ENCODE measurements around the gene TTC9B.
"Not testable (repeated sequence)": the region's sequence is repeated elsewhere in the genome, so short reads cannot be mapped to it uniquely, and the experiment has no call there.

The TTC9B gene

GRCh38 chr19:40184273-40184672 lies 33.9 kb downstream of the TTC9B start:
- no peaks in the 10 kb centered on the region for H3K9me3 ChIP-seq (ENCODE audit: low read length)
- no peak overlapping the region for H3K4me3 ChIP-seq (ENCODE audit: low read length)
- peaks cover 2% of the 10 kb centered on the region for H3K27me3 ChIP-seq (ENCODE audit: insufficient read depth, low read length)
- no peaks in the 10 kb centered on the region for H3K36me3 ChIP-seq (ENCODE audit: insufficient read depth, low read length)
- no peak overlapping the region for H2AFZ ChIP-seq (ENCODE audit: low read depth, low read length)
- H3K4me1 ChIP-seq (ENCODE audit: insufficient read depth, low read length), result no peaks in the 10 kb centered on the region

GRCh38 chr19:40178756-40179155 lies 39.4 kb downstream of the TTC9B start:
- H3K9me3 ChIP-seq (ENCODE audit: low read length), result no peaks in the 10 kb centered on the region
- no peak overlapping the region for H3K4me3 ChIP-seq (ENCODE audit: low read length)
- H3K27me3 ChIP-seq (ENCODE audit: insufficient read depth, low read length), result peaks cover 2% of the 10 kb centered on the region
- H3K36me3 ChIP-seq (ENCODE audit: insufficient read depth, low read length), result no peaks in the 10 kb centered on the region
- no peak overlapping the region for H2AFZ ChIP-seq (ENCODE audit: low read depth, low read length)
- no peaks in the 10 kb centered on the region for H3K4me1 ChIP-seq (ENCODE audit: insufficient read depth, low read length)

GRCh38 chr19:40177286-40178070 lies 40.7 kb downstream of the TTC9B start:
- no peaks in the 10 kb centered on the region for H3K36me3 ChIP-seq (ENCODE audit: insufficient read depth, low read length)
- no peaks in the 10 kb centered on the region for H3K9me3 ChIP-seq (ENCODE audit: low read length)
- H2AFZ ChIP-seq (ENCODE audit: low read depth, low read length), result no peak overlapping the region
- peaks cover 2% of the 10 kb centered on the region for H3K27me3 ChIP-seq (ENCODE audit: insufficient read depth, low read length)
- H3K4me1 ChIP-seq (ENCODE audit: insufficient read depth, low read length), result no peaks in the 10 kb centered on the region
- no peak overlapping the region for H3K4me3 ChIP-seq (ENCODE audit: low read length)

GRCh38 chr19:40175820-40176219 lies 42.4 kb downstream of the TTC9B start:
- Histone ChIP-seq H3K9me3 (ENCODE audit: low read length) (no peaks in the 10 kb centered on the region), H3K4me3 (ENCODE audit: low read length) (no peak overlapping the region), H3K36me3 (ENCODE audit: insufficient read depth, low read length) (no peaks in the 10 kb centered on the region), H2AFZ (ENCODE audit: low read depth, low read length) (no peak overlapping the region), H3K27me3 (ENCODE audit: insufficient read depth, low read length) (peaks cover 2% of the 10 kb centered on the region), H3K4me1 (ENCODE audit: insufficient read depth, low read length) (no peaks in the 10 kb centered on the region)

GRCh38 chr19:40174092-40174491 lies 44.1 kb downstream of the TTC9B start:
- Histone ChIP-seq H3K4me1 (ENCODE audit: insufficient read depth, low read length) (no peaks in the 10 kb centered on the region), H2AFZ (ENCODE audit: low read depth, low read length) (no peak overlapping the region), H3K4me3 (ENCODE audit: low read length) (no peak overlapping the region), H3K27me3 (ENCODE audit: insufficient read depth, low read length) (no peaks in the 10 kb centered on the region), H3K36me3 (ENCODE audit: insufficient read depth, low read length) (no peaks in the 10 kb centered on the region), H3K9me3 (ENCODE audit: low read length) (no peaks in the 10 kb centered on the region)

DNA sequence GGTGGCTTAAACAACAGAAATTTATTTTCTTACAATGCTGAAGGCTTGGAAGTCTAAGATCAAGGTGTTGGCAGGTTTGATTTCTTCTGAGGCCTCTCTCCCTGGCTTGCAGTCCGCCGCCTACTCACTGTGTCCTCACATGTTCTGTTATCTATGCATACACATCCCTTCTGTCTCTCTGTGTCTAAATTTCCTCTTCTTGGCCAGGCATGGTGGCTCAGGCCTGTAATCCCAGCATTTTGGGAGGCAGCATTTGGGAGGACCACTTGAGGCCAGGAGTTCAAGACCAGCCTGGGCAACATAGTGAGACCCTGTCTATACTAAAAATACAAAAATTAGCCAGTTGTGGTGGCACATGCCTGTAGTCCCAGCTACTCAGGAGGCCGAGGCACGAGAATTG lies 46.9 kb downstream of the TTC9B start:
- H3K4me3 ChIP-seq (ENCODE audit: low read length); H3K36me3 ChIP-seq (ENCODE audit: insufficient read depth, low read length); H2AFZ ChIP-seq (ENCODE audit: low read depth, low read length); H3K4me1 ChIP-seq (ENCODE audit: insufficient read depth, low read length); H3K27me3 ChIP-seq (ENCODE audit: insufficient read depth, low read length); H3K9me3 ChIP-seq (ENCODE audit: low read length): not testable (repeated sequence)

DNA sequence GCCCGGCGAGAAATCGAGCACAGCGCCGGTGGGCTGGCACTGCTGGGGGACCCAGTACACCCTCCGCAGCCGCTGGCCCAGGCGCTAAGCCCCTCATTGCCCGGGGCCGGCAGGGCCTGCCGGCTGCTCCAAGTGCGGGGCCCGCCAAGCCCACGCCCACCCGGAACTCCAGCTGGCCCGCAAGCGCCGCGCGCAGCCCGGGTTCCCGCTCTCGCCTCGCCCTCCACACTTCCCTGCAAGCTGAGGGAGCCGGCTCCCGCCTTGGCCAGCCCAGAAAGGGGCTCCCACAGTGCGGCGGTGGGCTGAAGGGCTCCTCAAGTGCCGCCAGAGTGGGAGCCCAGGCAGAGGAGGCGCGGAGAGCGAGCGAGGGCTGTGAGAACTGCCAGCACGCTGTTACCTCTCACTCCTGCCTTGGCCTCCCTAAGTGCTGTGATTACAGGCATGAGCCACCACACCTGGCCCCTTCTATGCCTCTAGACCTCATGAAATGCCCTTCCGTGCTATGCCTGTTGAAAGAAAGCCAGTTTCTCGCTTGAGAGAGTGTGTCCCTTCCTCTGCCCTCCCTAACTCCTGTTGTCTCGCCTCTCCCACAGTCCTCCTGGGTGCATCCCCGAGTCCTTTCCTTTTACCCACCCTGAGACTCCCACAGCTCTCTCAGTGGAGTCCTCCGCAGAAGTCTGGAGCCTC lies 47.7 kb downstream of the TTC9B start:
- not testable (repeated sequence) for H3K27me3 ChIP-seq (ENCODE audit: insufficient read depth, low read length); H2AFZ ChIP-seq (ENCODE audit: low read depth, low read length); H3K4me1 ChIP-seq (ENCODE audit: insufficient read depth, low read length)

DNA sequence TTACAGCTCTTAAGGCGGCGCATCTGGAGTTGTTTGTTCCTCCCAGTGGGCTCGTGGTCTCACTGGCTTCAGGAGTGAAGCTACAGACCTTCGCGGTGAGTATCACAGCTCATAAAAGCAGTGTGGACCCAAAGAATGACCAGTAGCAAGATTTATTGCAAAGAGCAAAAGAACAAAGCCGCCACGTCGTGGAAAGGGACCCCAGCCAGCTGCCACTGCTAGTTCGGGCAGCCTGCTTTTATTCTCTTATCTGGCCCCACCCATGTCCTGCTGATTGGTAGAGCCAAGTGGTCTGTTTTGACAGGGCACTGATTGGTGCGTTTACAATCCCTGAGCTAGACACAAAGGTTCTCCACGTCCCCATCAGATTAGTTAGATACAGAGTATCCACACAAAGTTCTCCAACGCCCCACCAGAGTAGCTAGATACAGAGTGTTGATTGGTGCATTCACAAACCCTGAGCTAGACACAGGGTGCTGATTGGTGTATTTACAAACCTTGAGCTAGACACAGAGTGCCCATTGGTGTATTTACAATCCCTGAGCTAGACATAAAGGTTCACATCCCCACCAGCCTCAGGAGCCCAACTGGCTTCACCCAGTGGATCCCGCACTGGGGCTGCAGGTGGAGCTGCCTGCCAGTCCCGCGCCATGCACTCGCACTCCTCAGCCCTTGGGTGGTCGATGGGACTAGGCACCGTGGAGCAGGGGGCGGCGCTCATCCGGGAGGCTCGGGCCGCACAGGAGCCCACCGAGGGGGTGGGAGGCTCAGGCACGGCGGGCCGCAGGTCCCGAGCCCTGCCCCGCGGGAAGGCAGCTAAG lies 48.5 kb downstream of the TTC9B start:
- not testable (repeated sequence) for H3K9me3 ChIP-seq (ENCODE audit: low read length); H2AFZ ChIP-seq (ENCODE audit: low read depth, low read length); H3K4me1 ChIP-seq (ENCODE audit: insufficient read depth, low read length); H3K4me3 ChIP-seq (ENCODE audit: low read length); H3K27me3 ChIP-seq (ENCODE audit: insufficient read depth, low read length); H3K36me3 ChIP-seq (ENCODE audit: insufficient read depth, low read length)

More for the DNA sequence above, 47.7 kb downstream of the TTC9B start:
- H3K36me3 ChIP-seq (ENCODE audit: insufficient read depth, low read length); H3K4me3 ChIP-seq (ENCODE audit: low read length); H3K9me3 ChIP-seq (ENCODE audit: low read length): not testable (repeated sequence)
